GM20000 (cell line): ENCODE measurements around the gene TIAM2.

Experiments used
- DNase-seq: peaks from one replicate; pipeline ENCODE4 v3.0.0; 2012; ENCODE audit warnings: low spot score
- TF ChIP-seq, protein P1 (sequence below): IDR thresholded peaks from 2 replicates; pipeline ENCODE4 v1.5.1; 2012; ENCODE audit warnings: mild to moderate bottlenecking, control low read depth; ENCODE audit errors: extremely low read depth, missing control alignments

TIAM2 gene

GRCh38 chr6:155026022-155026705, 31.0 kb downstream of the TIAM2 start:
- DNase-seq: no peak
- TF ChIP-seq, protein P1, sequence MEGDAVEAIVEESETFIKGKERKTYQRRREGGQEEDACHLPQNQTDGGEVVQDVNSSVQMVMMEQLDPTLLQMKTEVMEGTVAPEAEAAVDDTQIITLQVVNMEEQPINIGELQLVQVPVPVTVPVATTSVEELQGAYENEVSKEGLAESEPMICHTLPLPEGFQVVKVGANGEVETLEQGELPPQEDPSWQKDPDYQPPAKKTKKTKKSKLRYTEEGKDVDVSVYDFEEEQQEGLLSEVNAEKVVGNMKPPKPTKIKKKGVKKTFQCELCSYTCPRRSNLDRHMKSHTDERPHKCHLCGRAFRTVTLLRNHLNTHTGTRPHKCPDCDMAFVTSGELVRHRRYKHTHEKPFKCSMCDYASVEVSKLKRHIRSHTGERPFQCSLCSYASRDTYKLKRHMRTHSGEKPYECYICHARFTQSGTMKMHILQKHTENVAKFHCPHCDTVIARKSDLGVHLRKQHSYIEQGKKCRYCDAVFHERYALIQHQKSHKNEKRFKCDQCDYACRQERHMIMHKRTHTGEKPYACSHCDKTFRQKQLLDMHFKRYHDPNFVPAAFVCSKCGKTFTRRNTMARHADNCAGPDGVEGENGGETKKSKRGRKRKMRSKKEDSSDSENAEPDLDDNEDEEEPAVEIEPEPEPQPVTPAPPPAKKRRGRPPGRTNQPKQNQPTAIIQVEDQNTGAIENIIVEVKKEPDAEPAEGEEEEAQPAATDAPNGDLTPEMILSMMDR: no peak

DNA sequence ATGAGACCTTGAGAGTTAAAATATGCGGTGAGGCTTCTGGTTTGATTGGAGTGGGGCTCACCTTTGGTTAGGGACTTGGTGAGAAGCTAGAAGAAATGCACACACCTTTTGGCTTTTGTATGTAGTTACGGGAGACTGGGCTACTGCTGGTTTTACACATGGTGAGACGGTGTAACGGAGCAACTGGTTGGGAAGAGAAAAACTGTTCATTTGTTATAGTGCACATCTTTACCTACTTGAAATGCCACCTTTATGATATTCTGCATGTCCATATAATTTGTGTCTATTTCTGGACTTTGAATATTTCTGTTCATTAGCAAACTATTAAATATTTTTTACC, 31.6 kb downstream of the TIAM2 start:
- no peak for DNase-seq
- TF ChIP-seq, protein P1: no peak

DNA sequence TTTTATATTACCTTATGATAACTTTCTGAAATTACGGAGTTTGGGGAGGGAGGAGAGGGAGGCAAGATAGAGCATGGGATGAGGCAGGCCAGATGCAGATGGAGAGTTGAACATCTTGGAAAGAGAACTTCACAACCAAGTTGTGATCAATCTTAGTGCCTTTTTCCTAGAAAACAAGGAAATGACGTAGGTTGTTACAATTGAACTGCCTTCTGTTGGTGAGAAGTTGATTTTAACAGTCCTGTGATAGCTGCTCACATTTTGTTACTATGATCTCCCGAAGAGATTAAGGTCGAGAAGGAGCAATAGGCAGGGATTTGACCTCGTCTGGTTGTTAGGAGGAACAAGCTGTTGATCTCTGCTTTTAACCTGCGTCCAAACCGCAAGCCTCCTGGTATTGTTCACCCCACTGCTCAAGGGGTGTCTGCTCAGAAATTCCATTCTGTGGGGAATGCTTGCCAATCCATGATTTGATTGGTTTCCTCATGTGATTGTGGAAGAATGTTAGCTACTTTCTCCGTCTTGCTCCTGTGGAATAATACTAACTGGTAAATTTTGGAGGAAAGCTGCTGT, 35.1 kb downstream of the TIAM2 start:
- TF ChIP-seq, protein P1: no peak
- DNase-seq: no peak

DNA sequence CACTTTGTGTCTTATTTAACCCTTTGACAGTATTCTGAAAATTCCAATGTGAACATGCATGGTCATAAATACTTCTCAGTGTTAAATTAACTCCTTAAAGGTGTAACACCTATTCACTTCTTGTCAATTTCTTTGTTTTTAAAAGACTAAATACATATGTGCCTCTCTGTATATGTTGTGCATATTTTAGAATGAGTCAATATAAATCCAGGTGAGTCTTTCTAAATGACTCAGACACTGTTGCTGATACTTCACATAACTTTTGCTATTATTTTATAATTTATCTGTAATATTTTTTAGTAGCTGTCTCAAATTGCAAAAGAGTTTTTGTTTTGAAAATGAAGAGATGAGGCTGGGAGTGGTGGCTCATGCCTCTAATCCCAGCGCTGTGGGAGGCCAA, 36.0 kb downstream of the TIAM2 start:
- TF ChIP-seq, protein P1: no peak
- no peak for DNase-seq

GRCh38 chr6:155033021-155033791, 38.1 kb downstream of the TIAM2 start:
- TF ChIP-seq, protein P1: no peak
- no peak for DNase-seq

DNA sequence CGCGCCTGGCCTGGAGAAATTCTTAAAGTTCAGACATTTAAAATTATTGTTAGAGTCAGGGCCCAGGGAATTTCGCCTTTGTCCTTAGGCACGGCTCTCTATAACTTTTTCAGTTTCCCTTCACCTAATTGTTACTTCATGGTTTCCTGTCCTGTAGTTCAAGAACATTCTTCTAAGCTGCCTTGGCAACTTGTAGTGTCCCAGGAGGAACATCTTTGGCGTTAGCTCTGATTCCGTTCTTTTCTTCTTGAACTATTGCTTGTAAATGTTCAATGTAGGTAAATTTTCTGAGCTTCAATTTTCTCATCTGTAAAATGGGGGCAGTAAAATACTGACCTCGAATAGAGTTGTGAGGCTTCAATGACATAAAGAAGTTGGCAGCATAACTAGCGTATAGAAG, 41.8 kb downstream of the TIAM2 start:
- TF ChIP-seq, protein P1: no peak
- no peak for DNase-seq

GRCh38 chr6:155038104-155038503, 43.0 kb downstream of the TIAM2 start:
- no peak for DNase-seq

More at GRCh38 chr6:155038104-155038503, 43.0 kb downstream of the TIAM2 start:
- TF ChIP-seq, protein P1: no peak
